CD4-positive, alpha-beta T cell treated with Interferon alpha-2 for 1 hour (primary cell): ENCODE measurements around the gene CDKN2B.

Experiments used
- DNase-seq, 2 donors: peaks; one replicate each; pipeline ENCODE4 v3.0.0-alpha.2; 2020 to 2022

CDKN2B gene

DNA sequence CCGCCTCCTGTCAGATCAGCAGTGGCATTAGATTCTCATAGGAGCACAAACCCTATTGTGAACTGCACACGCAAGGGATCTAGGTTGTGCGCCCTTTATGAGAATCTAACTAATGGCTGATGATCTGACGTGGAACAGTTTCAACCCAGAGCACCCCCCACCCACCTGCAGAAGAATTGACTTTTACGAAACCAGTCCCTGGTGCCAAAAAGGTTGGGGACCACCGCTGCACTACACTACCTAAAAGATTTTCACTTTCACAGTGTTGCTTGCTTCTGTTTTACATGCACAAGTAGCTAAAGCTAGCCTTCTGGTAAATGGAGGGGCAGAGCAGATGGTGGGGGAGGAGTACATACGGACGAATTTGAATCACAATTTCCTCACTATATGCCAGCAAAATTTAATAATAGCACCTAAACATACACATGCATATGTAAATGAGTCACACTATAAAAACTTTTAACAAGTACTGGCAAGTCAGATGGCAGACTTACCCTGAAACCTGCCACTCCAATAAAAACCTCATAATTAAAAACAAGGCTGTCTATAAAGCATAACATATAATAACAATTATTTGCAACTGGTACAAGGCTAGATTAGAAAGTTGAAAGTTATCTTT lies 24.0 kb upstream of the CDKN2B start:
- DNase-seq = no peak

GRCh38 chr9:22031655-22032411 lies 22.7 kb upstream of the CDKN2B start:
- no peak for DNase-seq

DNA sequence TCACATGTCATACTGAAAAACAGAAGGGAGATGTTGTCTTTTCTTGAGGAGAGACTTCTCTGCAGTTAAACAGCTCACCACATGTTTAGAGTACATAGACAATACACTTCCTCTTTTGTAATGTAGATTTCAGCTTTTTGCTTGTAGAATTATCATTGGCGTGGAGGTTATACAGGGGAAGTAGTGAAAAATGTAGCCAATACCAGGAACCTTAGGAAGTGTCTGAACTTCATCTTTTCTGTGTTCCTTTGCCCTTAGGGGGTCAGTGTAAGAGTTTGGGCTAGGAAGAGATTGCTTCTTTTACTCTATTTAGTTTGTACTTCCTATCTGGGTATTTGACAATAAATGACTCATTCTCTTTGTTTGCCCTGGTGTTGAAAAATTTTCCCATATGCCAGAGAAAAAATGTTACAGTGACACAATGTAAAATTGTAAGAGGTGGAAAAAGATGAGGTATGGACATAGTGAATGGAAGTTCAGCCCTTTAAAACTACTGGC lies 21.0 kb upstream of the CDKN2B start:
- no peak for DNase-seq

GRCh38 chr9:22029231-22029630 lies 20.1 kb upstream of the CDKN2B start:
- DNase-seq = no peak

GRCh38 chr9:22028394-22028793 lies 19.3 kb upstream of the CDKN2B start:
- DNase-seq = no peak

DNA sequence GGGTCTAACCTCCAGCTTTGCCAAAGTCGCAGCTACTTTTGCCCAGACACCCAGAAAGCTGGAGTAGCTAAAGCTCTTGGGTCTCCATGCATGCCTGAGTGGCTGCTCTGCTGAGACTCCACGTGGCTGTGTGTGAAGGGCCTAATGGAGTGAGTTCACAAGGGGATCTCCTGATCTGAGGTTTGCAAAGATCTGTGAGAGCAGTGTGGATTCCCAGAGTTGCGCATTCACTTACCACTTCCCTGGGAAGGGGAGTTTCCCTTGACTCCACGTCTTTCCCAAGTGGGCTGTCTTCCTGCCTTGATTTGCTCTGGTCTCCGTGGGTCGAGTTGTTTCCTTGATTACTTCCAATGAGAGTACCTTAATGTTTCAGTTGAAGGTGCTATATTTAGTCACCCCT lies 17.6 kb upstream of the CDKN2B start:
- DNase-seq = no peak

DNA sequence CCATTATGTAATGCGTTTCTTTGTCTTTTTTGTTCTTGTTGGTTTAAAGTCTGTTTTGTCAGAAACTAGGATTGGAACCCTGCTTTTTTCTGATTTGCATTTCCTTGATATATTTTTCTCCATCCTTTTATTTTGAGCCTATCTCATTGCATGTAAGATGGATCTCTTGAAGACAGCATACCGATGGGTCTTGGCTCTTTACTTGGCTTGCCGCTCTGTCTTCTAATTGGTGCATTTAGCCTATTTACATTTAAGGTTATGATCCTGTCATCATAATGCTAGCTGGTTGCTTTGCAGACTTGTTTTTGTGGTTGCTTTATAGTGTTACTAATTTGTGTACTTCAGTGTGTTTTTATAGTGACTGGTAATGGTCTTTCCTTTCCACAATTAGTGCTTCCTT lies 13.3 kb upstream of the CDKN2B start:
- DNase-seq = no peak

DNA sequence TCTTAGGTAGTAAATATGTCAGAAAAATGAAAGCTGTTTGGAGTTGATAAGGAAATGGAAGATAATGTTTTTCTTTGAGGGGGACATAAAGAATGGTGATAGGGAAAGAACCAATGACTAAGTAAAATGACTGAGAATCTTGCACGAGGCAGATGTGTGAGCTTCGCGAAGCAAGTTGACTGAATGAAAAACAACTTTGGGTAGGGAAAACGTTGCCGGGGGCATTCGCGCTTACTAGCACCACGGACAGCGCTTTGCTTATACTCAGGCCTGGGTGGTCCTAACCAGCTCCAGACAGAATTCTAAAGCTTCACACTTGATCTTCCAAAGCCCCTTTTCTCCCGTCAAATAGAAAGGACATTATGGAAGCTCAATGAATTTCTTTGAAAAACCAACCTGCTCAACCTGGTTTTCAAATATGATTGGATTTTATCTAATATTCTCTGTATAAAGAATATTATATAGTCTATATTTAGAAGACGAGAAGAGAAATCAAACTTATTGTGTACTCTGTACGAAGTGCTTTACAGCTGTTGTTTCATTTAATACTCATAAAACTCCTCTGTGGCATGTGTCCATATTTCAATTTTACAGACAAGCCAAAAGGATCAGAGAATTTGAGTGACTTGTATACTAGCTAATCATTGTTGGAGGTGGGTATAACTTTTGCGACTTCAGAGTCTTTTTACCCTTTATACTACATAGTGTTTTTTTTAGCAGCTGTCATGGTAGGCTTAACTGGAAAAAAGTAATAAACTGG lies 1.9 kb upstream of the CDKN2B start:
- no peak for DNase-seq

DNA sequence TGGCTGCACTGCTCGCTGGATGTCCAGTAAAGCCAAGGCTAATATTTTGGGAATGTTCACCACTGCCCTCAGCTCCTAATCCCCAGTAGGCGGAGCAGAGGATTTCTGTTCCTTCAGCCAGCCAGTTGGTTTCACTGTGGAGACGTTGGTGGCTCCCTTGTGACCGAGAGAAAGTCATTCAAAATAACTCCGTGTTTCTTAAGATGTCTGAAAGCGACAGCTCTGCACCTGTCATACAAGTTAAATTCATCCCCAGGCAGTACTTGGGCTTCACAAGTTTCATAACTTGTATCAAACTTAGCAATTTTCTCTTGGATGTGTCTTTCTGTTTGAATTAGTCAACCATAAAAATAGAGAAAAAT lies 382 bp upstream of the CDKN2B start:
- no peak for DNase-seq

- no peak for DNase-seq
Measured at GRCh38 chr9:22008384-22008716, 755 bp downstream of the CDKN2B start.

GRCh38 chr9:22005702-22006606 lies 3.2 kb downstream of the CDKN2B start:
- DNase-seq = no peak

GRCh38 chr9:22005021-22005701 lies 3.9 kb downstream of the CDKN2B start:
- peak in 1 of 2 donors; percentile 39 for DNase-seq

DNA sequence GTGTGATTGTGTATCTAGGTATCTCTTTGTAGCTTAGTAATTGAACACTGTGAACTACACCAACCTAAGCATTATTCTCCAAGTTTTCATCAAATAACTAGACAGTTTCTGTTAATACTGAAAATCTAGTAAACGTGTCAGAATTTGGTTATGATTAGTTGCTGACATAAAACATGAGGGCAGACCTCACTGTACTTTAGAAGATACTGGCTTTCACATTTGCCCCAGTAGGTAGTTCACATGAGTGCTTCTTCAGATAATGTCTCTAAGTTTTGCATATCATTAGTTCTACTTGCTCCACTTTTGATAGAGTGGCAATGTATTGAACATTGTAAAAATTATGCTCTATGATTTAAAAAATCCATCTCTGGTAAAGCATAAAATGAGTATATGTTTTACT lies 7.1 kb downstream of the CDKN2B start:
- no peak for DNase-seq

- no peak for DNase-seq
Measured at GRCh38 chr9:21998026-21998425, 11.1 kb downstream of the CDKN2B start.

DNA sequence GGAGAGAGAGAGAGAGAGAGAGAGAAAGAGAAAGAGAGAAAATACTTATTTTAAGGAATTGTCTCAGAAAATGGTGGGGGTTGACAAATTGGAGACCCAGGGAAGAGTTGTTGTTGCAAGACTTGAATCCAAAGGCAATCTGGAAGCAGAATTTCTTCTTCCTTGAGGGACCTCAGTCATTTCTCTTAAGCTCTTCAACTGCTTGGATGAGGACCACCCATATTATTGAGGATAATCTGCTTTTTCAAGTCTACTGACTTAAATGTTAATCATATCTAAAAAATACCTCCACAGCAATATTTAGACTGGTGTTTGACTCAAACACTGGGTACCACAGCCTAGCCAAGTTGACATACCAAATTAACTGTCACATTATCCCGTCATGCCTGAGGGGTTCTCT lies 11.6 kb downstream of the CDKN2B start:
- no peak for DNase-seq

- no peak for DNase-seq
Measured at GRCh38 chr9:21996858-21997257, 12.2 kb downstream of the CDKN2B start.

DNA sequence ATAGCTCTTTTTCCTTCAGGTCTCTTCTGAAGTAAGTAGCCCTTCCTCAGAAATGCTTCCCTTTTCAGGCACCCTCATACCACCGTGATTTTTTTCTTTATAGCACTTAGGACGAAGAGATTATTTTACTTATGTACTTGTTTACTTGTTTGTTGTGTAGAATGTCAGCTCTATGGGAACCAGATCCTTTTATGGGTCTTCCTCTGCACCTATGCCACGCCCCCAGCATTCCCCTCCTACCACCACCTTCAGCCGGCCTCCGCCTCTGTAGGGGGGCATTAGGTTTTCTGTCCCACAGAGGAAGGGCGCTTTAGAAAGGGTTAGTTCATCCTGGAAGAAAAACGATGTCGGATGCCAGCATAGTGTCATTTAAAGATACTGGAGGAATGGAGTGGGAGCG lies 12.7 kb downstream of the CDKN2B start:
- DNase-seq = no peak

DNA sequence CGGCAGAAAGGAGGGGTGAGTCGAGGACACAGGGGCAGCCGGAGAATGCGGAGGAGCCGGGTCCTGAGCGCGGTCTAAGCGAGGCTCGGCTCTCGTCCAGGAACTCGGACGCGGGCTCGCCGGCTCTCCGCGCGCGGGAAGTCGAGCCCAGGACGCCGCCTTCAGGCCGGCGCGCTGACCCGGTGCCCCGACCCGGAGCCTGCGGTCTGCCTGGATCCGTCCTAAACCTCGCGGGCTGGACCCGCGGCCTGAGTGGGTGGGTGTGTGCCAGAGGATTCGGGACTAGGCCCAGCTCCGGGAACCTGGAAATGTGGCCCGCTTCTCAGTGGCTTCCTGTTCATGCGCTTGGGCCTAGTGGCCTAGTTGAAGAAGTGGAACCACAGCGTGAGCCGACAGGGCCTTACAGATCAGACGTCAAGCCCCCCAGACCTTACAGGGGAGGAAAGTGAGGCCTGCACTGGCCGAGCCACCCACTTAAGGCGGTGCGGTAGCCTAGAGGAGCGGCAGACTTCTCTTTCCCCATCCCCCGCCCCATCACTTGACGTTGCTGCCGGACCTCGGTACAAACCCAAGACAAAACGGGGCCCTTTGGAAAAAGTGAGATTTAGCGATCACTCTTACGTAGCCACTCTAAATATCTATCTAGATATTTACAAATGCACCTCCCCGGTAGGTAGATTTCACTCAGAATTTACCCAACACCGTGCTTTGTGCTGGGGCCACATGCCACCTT lies 13.3 kb downstream of the CDKN2B start:
- DNase-seq = peak; percentile 24 to 32

DNA sequence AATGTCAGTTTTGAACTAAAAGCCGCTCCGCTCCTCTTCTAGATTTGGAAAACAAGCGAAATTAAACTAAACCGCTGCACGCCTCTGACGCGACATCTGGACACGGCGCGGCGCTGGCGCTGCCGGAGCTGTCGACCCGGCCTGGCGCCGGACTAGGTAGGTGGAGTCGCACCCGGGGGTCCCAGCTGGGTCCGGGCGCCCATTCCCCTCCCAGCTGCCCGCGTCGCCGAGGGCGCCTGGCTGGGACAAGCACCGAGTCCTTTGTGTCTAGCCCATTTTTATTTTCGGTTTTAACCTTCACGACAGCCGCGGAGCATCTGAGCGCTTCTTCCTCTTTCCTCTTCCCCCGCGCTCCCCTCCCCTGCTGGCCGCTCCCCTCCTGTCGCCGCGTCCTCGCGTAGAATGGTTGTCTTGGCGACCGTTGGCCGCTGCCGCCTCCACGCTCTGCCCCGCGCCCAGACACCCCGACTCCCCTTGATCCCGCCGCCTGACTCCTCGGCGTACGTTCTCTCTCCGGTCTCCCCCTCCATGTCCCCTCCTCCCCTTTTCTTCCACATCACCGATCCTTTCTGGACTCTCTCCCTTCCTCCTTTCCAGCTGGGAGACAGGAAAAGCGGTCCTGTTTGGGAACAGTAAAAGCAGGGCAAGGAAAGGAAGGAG lies 14.0 kb downstream of the CDKN2B start:
- DNase-seq = peak; percentile 87 to 89

DNA sequence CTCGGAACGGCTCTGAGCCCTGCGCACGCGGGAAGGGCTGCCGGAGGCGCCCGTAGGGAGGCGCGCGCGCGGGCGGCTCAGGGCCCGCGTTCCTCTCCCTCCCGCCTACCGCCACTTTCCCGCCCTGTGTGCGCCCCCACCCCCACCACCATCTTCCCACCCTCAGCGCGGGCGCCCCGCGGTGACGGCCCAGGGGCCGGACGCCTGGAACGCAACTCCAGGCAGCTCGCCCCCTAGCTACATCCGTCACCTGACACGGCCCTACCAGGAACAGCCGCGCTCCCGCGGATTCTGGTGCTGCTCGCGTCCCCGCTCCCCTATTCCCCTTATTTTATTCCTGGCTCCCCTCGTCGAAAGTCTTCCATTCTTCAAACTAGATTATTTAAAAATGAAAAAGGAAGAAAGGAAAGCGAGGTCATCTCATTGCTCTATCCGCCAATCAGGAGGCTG lies 14.5 kb downstream of the CDKN2B start, which contains the start of gene CDKN2B-AS1:
CDKN2B-AS1 (plus strand) TSS at position 236 of the 450 bp plus-strand sequence.
- DNase-seq = peak; percentile 31 to 63
